Epithelial cell of proximal tubule (primary cell): Measurements from ENCODE around the gene TERF2IP. TPM values are rescaled to one million over a fixed set of nuclear protein-coding genes. Genes with fewer than 3 reads are reported as not detected.

Source experiments
- DNase-seq: peaks from one replicate; pipeline ENCODE4 v3.0.0-alpha.2; 2011; ENCODE audit warnings: low read depth
- H3K4me3 ChIP-seq: 2 replicates; pipeline ENCODE4 v1.5.1; 2011; ENCODE audit warnings: low read depth, mild to moderate bottlenecking, low read length
- total RNA-seq: library from RNA; depleted of rRNA; stranded (reverse); fragments of >200 nt; gene quantifications from 2 replicates; pipeline ENCODE4 v1.2.3, GENCODE V29; 2015
- TF ChIP-seq, protein P1 (sequence below): conservative IDR thresholded peaks from 2 replicates; pipeline ENCODE4 v1.5.1; 2012; ENCODE audit warnings: low read depth, mild to moderate bottlenecking, low read length

Gene TERF2IP
- total RNA-seq, 1 donor from 2014 or later, result 35.3 TPM

DNA sequence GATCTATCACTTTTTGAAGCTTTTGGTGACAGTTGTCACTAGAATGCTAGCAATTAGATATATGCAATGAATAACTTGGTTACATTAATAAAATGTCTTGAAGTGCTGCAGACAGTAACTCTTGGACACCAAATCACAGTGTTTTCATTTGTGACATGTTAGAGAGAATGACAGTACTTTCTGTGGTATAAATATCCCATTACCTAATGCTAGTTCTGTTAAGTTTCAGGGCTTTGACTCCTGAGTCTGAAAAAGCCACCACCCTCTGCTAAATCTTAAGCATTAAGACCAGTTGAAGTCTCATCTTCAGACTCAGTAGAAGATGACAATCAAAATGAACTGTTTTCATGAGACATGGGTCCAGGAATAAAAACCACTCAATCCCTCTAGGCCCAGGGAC is 39.8 kb downstream of the TERF2IP start:
- H3K4me3 ChIP-seq, result no peak overlapping the region
- DNase-seq, result no peak
- TF ChIP-seq, protein P1, sequence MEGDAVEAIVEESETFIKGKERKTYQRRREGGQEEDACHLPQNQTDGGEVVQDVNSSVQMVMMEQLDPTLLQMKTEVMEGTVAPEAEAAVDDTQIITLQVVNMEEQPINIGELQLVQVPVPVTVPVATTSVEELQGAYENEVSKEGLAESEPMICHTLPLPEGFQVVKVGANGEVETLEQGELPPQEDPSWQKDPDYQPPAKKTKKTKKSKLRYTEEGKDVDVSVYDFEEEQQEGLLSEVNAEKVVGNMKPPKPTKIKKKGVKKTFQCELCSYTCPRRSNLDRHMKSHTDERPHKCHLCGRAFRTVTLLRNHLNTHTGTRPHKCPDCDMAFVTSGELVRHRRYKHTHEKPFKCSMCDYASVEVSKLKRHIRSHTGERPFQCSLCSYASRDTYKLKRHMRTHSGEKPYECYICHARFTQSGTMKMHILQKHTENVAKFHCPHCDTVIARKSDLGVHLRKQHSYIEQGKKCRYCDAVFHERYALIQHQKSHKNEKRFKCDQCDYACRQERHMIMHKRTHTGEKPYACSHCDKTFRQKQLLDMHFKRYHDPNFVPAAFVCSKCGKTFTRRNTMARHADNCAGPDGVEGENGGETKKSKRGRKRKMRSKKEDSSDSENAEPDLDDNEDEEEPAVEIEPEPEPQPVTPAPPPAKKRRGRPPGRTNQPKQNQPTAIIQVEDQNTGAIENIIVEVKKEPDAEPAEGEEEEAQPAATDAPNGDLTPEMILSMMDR, result no peak

DNA sequence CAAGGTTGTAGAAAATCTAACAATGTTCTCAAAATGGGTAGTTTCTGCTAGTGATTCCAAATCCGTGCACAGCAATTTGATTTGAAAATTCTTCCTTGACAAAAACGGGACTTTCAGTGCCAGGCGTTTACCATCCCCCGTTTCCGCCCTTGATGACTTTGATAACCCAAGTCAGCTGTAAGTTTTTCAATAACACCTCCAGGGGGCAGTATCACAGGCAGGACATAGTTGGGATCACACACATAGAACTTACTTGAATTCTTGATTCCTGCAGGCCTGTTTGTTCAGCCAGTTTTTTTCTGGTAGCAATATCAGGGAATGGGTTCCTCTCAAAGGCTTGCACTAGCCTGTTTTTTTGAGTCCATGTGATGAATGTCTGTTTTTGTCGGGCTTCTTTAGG is 48.1 kb downstream of the TERF2IP start:
- no peak overlapping the region for H3K4me3 ChIP-seq
- TF ChIP-seq, protein P1, result peak; percentile 21
- no peak for DNase-seq

DNA sequence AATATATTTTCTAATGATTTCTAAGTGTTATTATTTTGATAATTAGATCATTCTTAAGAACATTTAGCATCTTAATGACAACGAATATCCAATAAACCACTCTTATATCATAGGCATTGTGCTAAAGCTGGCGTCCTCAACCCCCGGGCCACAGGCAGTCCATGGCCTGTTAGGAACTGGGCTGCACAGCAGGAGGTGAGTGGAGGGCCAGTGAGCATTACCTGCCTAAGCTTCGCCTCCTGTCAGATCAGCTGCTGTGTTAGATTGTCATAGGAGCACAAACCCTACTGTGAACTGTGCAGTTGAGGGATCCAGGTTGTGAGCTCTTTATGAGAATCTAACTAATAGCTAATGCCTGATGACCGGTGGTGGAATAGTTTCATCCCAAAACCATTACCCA is 50.0 kb downstream of the TERF2IP start:
- TF ChIP-seq, protein P1, result no peak
- no peak overlapping the region for H3K4me3 ChIP-seq
- no peak for DNase-seq

DNA sequence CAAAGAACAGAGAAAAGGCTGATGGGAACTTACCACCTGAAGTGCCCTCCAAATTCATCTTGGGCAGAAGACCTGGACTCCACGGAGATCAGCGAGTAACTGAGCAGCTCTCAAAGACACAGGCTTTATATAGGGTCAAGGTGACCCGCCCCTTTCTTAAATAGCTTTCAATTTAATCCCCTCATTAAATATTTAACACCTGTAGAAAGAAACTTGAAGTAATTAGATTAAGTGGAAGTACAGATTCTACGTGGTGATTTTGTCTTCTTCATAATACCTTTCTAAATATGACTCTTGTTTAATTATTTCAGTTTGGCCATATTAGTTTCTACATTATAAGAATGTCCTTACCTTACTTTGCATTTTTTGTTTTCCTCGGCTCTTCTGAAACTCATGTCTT is 53.8 kb downstream of the TERF2IP start, which contains the start of gene DUXB:
DUXB (minus strand) TSS at position 101 of the 400 bp plus-strand sequence; CDS start at position 58, 43 bp downstream.
- TF ChIP-seq, protein P1, result no peak
- no peak for DNase-seq
- H3K4me3 ChIP-seq, result no peak within 1 kb of the TSS

DNA sequence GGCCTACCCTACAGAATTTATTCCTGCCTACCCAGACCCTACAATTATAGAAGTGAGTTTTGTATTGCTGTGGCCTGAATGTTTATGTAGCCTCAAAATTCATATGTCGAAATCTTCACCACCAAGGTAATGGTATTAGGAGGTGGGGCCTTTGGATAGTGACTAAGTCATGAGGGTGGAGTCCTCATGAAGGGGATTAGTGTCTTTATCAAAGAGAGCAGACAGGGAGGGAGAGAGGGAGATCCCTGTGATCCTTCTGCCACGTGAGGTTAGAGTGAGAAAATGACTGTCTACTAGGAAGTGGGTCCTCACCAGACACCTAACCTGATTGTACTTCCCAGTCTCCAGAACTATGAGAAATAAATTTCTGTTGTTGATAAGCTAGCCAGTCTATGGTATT is 54.7 kb downstream of the TERF2IP start:
- no peak for DNase-seq
- no peak overlapping the region for H3K4me3 ChIP-seq
- TF ChIP-seq, protein P1, result no peak

DNA sequence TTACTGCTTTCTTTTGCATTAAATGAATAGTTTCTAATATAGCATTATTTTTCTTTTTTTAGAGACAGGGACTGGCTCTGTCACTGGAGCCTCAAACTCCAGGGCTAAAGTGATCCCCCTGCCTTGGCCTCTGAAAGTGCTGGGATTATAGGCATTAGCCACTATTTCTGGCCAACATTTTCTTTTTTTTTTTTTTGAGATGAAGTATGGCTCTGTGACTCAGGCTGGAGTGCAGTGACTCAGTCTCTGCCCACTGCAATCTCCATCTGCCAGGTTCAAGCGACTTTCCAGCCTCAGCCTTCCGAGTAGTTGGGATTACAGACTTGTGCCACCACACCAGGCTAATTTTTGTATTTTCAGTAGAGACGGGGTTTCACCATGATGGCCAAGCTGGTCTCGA is 55.7 kb downstream of the TERF2IP start:
- TF ChIP-seq, protein P1, result no peak
- no peak overlapping the region for H3K4me3 ChIP-seq
- DNase-seq, result no peak

Other genes starting within 250 kb of the TERF2IP start
- gene CFDP1, start 214.3 kb upstream of the TERF2IP start, total RNA-seq, result 52.2 and 117 TPM in 2 replicates
- gene TMEM170A, start 183.1 kb upstream of the TERF2IP start, total RNA-seq, result 17.1 and 28.8 TPM in 2 replicates
- 2.2 and 3.0 TPM in 2 replicates for gene CHST6, start 152.3 kb upstream of the TERF2IP start, total RNA-seq
- not detected in 2 replicates for gene CHST5, start 111.7 kb upstream of the TERF2IP start, total RNA-seq
- 12.5 and 14.0 TPM in 2 replicates for gene TMEM231, start 91.5 kb upstream of the TERF2IP start, total RNA-seq
- 57.6 and 79.8 TPM in 2 replicates for gene GABARAPL2, start 81.4 kb upstream of the TERF2IP start, total RNA-seq
- gene ADAT1, start 24.5 kb upstream of the TERF2IP start, total RNA-seq, result 47.0 and 71.4 TPM in 2 replicates
- 180 and 261 TPM in 2 replicates for gene KARS1, start 108 bp upstream of the TERF2IP start, total RNA-seq
- gene CPHXL2, start 29.2 kb downstream of the TERF2IP start, total RNA-seq, result not detected in 2 replicates
- gene DUXB, start 53.7 kb downstream of the TERF2IP start, total RNA-seq, result not detected in 2 replicates
- gene CPHXL, start 78.7 kb downstream of the TERF2IP start, total RNA-seq, result not detected in 2 replicates